Activated CD8-positive, alpha-beta T cell treated with anti-CD3 and anti-CD28 coated beads, Interleukin-2, amount 10 ng/mL, durations not matched to agents 7 days and 5 days (primary cell): ENCODE data around the gene TTC28. TPM values are rescaled to one million over a fixed set of nuclear protein-coding genes. Genes with fewer than 3 reads are reported as not detected.

ENCODE experiments used
- ATAC-seq: fragments of 150-1000 bp; cut with Tn5 transposase; one replicate; pipeline ENCODE4 v1.10.0; 2021; ENCODE audit warnings: moderate library complexity
- CTCF ChIA-PET: fragments of 350-600 bp; sonication (Branson Sonifier 250); formaldehyde crosslinking; loops from one replicate; lab custom pipeline; 2021; ENCODE audit warnings: antibody characterized with exemption; lab: Charles Lee
- POLR2A ChIA-PET: fragments of 350-600 bp; sonication (Branson Sonifier 250); formaldehyde crosslinking; loops from one replicate; lab custom pipeline; 2021; ENCODE audit warnings: antibody characterized with exemption; lab: Charles Lee
- DNase-seq: peaks from one replicate; pipeline ENCODE4 v3.0.0-alpha.2; 2020
- H3K27ac Mint-ChIP-seq: one replicate; pipeline ENCODE4 v1.8.0; 2021; ENCODE audit warnings: mild to moderate bottlenecking, mixed read lengths
- H3K27me3 Mint-ChIP-seq: one replicate; pipeline ENCODE4 v1.8.0; 2021; ENCODE audit warnings: low read depth, mixed read lengths
- H3K36me3 Mint-ChIP-seq: one replicate; pipeline ENCODE4 v1.8.0; 2021; ENCODE audit warnings: low read depth, mixed read lengths
- H3K4me1 Mint-ChIP-seq: one replicate; pipeline ENCODE4 v1.8.0; 2021; ENCODE audit warnings: low read depth, mixed read lengths
- H3K4me3 Mint-ChIP-seq: one replicate; pipeline ENCODE4 v1.8.0; 2021; ENCODE audit warnings: mild to moderate bottlenecking, mixed read lengths
- H3K9me3 Mint-ChIP-seq: one replicate; pipeline ENCODE4 v1.8.0; 2022; ENCODE audit warnings: mixed read lengths; ENCODE audit not compliant: insufficient read depth
- total RNA-seq, 2 experiments: library from RNA; stranded (reverse); gene quantifications; one replicate each; pipeline ENCODE4 v1.2.3, GENCODE V29; 2021

Gene TTC28
- total RNA-seq, 2 experiments from 2014 or later = 0.18 to 0.23 TPM

DNA sequence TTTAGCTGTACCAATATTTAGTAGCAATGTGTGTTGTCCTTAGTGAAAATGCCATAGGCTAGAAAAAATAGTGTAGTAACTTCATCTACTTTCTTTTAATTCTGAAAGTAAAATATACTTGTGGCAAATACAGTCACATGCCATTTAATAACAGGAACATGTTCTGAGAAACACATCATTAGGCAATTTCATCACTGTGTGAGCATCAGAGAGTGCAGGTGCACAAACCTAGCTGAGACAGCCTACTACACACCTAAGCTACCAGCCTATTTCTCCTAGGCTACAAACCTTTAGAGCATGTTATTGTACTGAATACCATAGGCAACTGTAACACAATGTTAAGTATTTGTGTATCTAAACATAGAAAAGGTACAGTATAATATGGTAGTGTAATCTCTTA is 633.5 kb downstream of the TTC28 start:
- H3K27ac Mint-ChIP-seq = no peak overlapping the region
- CTCF ChIA-PET = no interaction called here
- ATAC-seq = no peak
- H3K27me3 Mint-ChIP-seq = peaks cover 7% of the 10 kb centered on the region
- no peak for DNase-seq
- no peaks in the 10 kb centered on the region for H3K36me3 Mint-ChIP-seq
- H3K9me3 Mint-ChIP-seq = no peaks in the 10 kb centered on the region
- POLR2A ChIA-PET = no interaction called here
- no peak overlapping the region for H3K4me3 Mint-ChIP-seq
- H3K4me1 Mint-ChIP-seq = no peaks in the 10 kb centered on the region

DNA sequence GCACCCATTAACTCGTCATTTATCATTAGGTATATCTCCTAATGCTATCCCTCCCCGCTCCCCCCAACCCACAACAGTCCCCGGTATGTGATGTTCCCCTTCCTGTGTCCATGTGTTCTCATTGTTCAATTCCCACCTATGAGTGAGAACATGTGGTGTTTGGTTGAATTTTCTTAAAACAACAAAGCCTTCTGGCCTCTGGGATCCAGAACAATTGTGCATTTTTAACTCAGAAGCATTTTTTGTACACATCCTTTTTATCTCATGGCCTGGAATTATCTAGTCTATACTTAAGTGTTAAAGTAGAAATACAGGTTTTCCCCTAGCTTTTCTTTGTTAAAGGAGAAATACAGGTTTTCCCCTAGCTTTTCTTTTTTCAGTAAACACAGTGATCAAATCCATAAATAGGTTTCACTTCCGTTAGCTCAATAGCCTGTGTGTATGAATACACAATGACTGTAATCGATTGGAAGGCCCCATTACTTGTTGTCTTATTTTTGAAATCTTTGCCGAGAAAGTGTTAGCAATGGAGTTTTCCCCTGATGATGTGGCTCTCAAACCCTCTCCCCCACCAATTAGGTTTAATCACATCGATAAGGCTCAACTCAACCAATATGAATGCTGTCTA is 635.0 kb downstream of the TTC28 start:
- H3K9me3 Mint-ChIP-seq = no peaks in the 10 kb centered on the region
- H3K4me3 Mint-ChIP-seq = no peak overlapping the region
- ATAC-seq (no peak), DNase-seq (no peak)
- CTCF ChIA-PET = no interaction called here
- no peak overlapping the region for H3K27ac Mint-ChIP-seq
- no peaks in the 10 kb centered on the region for H3K4me1 Mint-ChIP-seq
- H3K27me3 Mint-ChIP-seq = peaks cover 12% of the 10 kb centered on the region
- POLR2A ChIA-PET = no interaction called here
- no peaks in the 10 kb centered on the region for H3K36me3 Mint-ChIP-seq

DNA sequence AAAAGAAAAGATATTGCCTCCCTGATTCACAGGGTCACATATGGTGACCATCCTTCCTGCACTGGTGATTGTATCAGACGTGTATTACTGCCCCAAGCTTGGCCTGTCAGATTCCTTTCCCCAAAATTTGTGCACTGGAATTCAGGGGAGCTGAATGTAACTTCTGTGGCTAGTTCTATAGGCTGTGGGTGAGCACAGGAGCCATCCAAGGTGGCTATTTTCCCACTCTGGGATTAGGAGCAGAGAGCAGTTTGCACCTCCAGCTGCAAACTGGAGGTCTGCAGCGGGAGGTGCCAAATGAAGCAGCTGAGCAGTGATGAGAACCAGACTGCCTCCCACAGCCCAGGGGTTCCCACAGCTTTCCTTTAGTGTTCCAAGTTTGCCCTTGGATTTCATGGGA is 636.4 kb downstream of the TTC28 start:
- peaks cover 12% of the 10 kb centered on the region for H3K27me3 Mint-ChIP-seq
- no peak overlapping the region for H3K4me3 Mint-ChIP-seq
- POLR2A ChIA-PET = no interaction called here
- DNase-seq (no peak), ATAC-seq (no peak)
- H3K36me3 Mint-ChIP-seq = no peaks in the 10 kb centered on the region
- no peak overlapping the region for H3K27ac Mint-ChIP-seq
- CTCF ChIA-PET = no interaction called here
- no peaks in the 10 kb centered on the region for H3K4me1 Mint-ChIP-seq
- H3K9me3 Mint-ChIP-seq = no peaks in the 10 kb centered on the region

DNA sequence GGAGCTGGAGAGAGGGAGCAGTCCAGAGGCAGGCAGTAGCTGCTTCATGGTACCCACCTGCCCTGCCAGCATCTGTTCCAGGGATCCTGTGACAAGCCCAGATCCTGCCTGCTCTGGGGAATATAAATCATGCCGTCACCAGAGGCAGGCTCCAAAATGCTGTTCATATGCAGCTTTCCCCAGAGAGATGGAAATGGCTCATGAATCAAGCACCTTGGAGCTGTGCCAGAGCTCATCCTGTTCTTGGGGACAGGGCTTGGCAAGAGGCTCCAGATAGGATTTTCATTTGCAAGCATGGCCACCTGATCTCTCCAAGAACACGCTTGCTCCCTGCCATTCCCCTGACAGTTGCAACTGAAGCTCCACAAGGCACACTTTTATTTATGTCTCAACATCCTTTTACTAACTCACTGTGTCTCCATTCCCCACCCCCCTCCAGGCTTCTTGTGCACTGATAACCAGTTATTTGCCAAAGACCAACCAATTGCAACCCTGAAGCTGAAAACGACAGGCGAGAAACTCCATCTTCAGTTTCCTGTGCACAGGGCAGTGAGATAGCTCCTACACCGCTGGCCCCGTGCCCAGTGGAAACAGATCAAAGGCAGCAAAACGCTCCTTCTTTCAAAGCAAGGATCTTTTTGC is 644.8 kb downstream of the TTC28 start:
- ATAC-seq (no peak), DNase-seq (no peak)
- peaks cover 10% of the 10 kb centered on the region for H3K27me3 Mint-ChIP-seq
- peaks cover 3% of the 10 kb centered on the region for H3K4me1 Mint-ChIP-seq
- H3K4me3 Mint-ChIP-seq = no peak overlapping the region
- no peaks in the 10 kb centered on the region for H3K9me3 Mint-ChIP-seq
- ChIA-PET POLR2A (interaction anchor here (0.5 kb wide), 1 partner anchor 1454 kb away, joined by 5 read pairs; no protein-coding TSS in a partner anchor), CTCF (no interaction called here)
- H3K27ac Mint-ChIP-seq = no peak overlapping the region
- no peaks in the 10 kb centered on the region for H3K36me3 Mint-ChIP-seq

DNA sequence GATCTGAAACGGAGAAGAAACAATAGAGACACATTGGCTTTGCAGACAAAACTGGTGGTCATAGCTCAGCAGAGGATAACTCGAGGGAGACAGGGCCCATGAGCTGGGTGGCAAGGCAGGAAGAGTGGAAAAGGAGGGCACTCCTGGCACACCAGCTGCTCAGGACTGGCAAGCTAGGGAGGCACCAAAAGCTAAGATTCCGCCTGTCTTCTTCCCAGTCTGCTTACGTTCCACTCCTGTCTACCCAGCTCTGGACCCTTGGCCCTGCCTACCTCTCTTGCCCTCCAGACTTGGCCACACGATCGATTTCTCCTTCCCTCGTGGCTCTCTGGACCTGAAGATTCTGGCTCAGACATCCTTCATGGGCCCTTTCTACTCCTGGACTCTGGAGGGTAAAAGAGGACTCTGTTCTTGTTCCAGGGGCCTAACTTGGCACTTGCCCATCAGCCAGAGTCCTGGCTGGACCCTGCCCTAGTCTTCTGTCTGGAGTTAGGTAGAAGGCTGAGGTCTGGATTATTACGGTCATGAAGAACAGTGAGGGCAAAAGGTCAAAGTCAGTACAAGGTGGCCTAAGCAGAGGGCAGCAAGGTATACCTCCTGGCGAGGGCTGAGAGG is 645.4 kb downstream of the TTC28 start:
- H3K4me1 Mint-ChIP-seq = peaks cover 3% of the 10 kb centered on the region
- peaks cover 9% of the 10 kb centered on the region for H3K27me3 Mint-ChIP-seq
- H3K27ac Mint-ChIP-seq = no peak overlapping the region
- no peak overlapping the region for H3K4me3 Mint-ChIP-seq
- ATAC-seq = no peak
- no peak for DNase-seq
- no peaks in the 10 kb centered on the region for H3K9me3 Mint-ChIP-seq
- ChIA-PET CTCF (no interaction called here), POLR2A (interaction anchor here (0.5 kb wide), 1 partner anchor 1454 kb away, joined by 5 read pairs; no protein-coding TSS in a partner anchor)
- H3K36me3 Mint-ChIP-seq = no peaks in the 10 kb centered on the region

DNA sequence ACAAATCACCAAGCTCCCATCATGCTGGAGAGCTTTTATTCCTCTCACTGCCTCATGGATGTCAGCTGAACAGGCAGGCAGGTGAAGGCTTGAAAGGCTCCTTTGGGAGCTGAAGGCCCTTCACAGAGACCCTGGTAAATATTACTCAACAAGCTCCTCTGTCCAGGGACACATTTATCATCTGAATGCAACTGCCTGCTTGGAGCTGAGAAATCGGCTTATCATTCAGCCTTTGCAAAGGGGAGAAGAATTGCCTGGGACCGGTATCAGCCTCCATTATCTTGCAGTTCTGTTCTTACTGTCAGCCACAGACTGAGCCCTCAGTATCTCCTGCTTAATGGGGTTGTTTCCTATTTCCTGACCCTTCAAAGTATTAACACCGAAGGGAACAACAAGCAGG is 646.8 kb downstream of the TTC28 start:
- no peaks in the 10 kb centered on the region for H3K36me3 Mint-ChIP-seq
- no peaks in the 10 kb centered on the region for H3K9me3 Mint-ChIP-seq
- H3K4me1 Mint-ChIP-seq = peaks cover 3% of the 10 kb centered on the region
- ChIA-PET POLR2A (no interaction called here), CTCF (interaction anchor here (2.1 kb wide), 1 partner anchor 12 kb away, joined by 5 read pairs; no protein-coding TSS in a partner anchor)
- H3K27ac Mint-ChIP-seq = no peak overlapping the region
- DNase-seq (no peak), ATAC-seq (no peak)
- H3K4me3 Mint-ChIP-seq = no peak overlapping the region
- peaks cover 9% of the 10 kb centered on the region for H3K27me3 Mint-ChIP-seq

DNA sequence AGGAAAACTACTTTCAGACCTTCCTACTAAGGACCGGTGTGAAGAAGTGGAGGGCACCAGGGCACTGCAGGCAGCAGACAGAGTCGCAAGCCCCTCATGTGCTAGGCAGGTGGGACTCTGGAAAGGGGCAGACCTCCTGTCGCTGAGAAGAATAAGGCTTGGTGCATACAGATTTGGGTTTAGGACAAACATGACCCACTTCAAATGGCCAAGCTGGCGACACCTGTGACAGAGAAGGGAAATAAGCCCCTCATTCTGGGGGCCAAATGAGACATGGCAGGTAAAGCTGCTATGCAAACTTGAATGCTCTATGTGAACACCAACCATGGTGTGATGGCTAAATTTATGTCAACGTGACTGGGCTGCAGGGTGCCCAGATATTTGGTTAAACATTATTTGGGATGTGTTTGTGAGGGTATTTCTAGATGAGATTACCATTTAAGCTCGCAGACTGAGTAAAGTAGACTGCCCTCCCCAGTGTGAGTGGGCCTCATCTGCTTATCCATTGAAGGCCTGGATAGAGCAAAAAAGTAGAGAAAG is 648.2 kb downstream of the TTC28 start:
- H3K27ac Mint-ChIP-seq = no peak overlapping the region
- POLR2A ChIA-PET = no interaction called here
- H3K4me1 Mint-ChIP-seq = peaks cover 3% of the 10 kb centered on the region
- peaks cover 7% of the 10 kb centered on the region for H3K27me3 Mint-ChIP-seq
- ATAC-seq (no peak), DNase-seq (no peak)
- CTCF ChIA-PET = no interaction called here
- no peak overlapping the region for H3K4me3 Mint-ChIP-seq
- H3K36me3 Mint-ChIP-seq = no peaks in the 10 kb centered on the region
- no peaks in the 10 kb centered on the region for H3K9me3 Mint-ChIP-seq

DNA sequence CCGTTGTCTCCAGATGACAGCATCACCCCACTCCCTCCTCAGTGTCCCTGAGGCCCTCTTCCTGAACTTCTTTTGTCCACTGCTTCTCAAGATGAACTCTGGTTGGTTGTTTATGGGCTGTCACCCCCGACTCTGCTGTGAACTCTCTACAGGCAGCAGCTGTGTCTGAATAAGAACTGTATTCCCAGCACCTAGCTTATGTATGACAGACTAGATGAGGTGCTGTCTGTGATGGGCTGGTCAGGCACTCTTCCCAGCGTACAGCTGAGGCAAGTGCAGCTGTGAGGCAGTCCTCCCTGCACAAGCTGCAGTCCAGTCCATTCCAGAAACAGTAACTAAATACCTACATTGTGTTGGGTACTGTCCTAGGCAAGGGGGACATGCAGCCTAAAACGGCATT is 649.2 kb downstream of the TTC28 start:
- ATAC-seq = no peak
- ChIA-PET POLR2A (no interaction called here), CTCF (interaction anchor here (3.1 kb wide), 1 partner anchor 11 kb away, joined by 12 read pairs; no protein-coding TSS in a partner anchor)
- H3K27ac Mint-ChIP-seq = no peak overlapping the region
- H3K4me3 Mint-ChIP-seq = no peak overlapping the region
- H3K4me1 Mint-ChIP-seq = peaks cover 3% of the 10 kb centered on the region
- no peak for DNase-seq
- H3K9me3 Mint-ChIP-seq = no peaks in the 10 kb centered on the region
- H3K27me3 Mint-ChIP-seq = peaks cover 3% of the 10 kb centered on the region
- no peaks in the 10 kb centered on the region for H3K36me3 Mint-ChIP-seq

DNA sequence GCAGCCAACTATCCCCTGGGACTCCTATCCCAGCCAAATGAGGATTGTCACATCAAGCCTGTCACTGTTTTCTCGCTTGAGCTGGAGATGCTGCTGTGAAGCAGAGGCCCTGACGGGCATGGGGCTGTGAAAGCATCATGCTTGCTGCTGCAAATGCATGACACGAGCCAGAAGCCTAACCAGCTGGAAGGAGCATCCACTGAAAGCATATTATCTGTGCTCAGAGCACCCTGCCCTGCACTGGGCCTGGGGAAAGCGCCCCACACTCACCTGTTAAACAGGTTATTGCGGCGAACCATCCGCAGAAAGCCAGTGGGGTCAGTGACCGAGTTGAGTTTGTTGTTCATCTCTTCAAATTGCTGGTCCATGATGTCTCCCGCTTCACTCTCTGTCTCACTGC is 649.7 kb downstream of the TTC28 start:
- Mint-ChIP-seq H3K4me3 (no peak overlapping the region), H3K27me3 (peaks cover 3% of the 10 kb centered on the region), H3K36me3 (no peaks in the 10 kb centered on the region), H3K4me1 (peaks cover under 1% of the 10 kb centered on the region), H3K9me3 (no peaks in the 10 kb centered on the region), H3K27ac (no peak overlapping the region)
- ATAC-seq (no peak), DNase-seq (no peak)
- ChIA-PET CTCF (interaction anchor here (3.1 kb wide), 1 partner anchor 10 kb away, joined by 12 read pairs; no protein-coding TSS in a partner anchor), POLR2A (no interaction called here)

DNA sequence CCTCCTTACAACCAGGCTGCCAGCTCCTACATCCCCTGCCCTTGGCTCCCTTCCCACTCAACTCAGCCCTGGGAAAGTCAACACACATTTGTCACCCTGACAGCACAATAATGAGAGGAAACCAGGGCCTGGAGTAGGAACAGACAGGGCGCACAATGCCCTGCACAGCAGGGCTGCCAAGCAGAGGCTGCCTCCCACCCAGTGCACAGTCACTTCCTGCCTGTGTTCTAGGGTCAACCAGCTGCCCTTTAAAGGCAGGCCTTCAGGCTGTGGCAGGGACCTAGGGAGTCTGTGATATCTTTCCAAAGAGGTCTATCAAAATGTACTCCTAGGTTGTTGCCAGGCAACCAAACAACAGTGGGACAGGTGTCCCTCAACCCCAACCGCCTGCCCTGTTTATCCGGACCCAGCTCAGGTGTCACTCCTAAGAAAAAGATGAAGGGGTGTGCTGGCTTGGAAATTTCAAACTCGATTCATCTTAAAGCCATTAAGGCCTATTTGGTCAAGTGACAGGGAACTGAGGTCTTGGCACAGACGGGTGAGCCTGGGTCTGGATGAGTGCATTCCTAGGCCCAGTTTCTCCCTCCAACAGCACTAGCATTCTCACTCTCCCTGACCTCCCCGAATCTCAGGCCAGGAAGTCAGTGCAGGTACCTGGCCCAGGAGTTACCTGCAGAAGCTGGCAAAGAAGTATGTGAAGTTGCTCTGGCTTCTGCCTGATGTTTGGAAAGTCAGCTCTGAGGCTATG is 650.3 kb downstream of the TTC28 start:
- Mint-ChIP-seq H3K27ac (no peak overlapping the region), H3K9me3 (no peaks in the 10 kb centered on the region), H3K4me3 (no peak overlapping the region), H3K36me3 (no peaks in the 10 kb centered on the region), H3K4me1 (no peaks in the 10 kb centered on the region), H3K27me3 (peaks cover under 1% of the 10 kb centered on the region)
- CTCF ChIA-PET = interaction anchor here (3.1 kb wide), 1 partner anchor 10 kb away, joined by 12 read pairs; no protein-coding TSS in a partner anchor
- ATAC-seq (no peak), DNase-seq (no peak)
- POLR2A ChIA-PET = no interaction called here
